Osteocyte (in vitro differentiated cells): Measurements from ENCODE around the gene METTL17. TPM values are rescaled to one million over a fixed set of nuclear protein-coding genes. Genes with fewer than 3 reads are reported as not detected.
"Not testable (repeated sequence)": the region's sequence is repeated elsewhere in the genome, so short reads cannot be mapped to it uniquely, and the experiment has no call there.

Experiments
- DNase-seq: peaks from one replicate; pipeline ENCODE4 v3.0.0; 2021; ENCODE audit warnings: mixed read lengths; ENCODE audit not compliant: unreplicated experiment; ENCODE audit errors: extremely low spot score
- H3K27ac Mint-ChIP-seq: one replicate; pipeline ENCODE4 v1.8.0; 2021; ENCODE audit warnings: mild to moderate bottlenecking, mixed read lengths; ENCODE audit not compliant: unreplicated experiment
- H3K27me3 Mint-ChIP-seq: one replicate; pipeline ENCODE4 v1.8.0; 2021; ENCODE audit warnings: mixed read lengths; ENCODE audit not compliant: unreplicated experiment
- H3K36me3 Mint-ChIP-seq: one replicate; pipeline ENCODE4 v1.8.0; 2021; ENCODE audit warnings: mixed read lengths; ENCODE audit not compliant: unreplicated experiment
- H3K4me1 Mint-ChIP-seq: one replicate; pipeline ENCODE4 v1.8.0; 2021; ENCODE audit warnings: mixed read lengths; ENCODE audit not compliant: unreplicated experiment
- H3K4me3 Mint-ChIP-seq: one replicate; pipeline ENCODE4 v1.8.0; 2021; ENCODE audit warnings: mild to moderate bottlenecking, moderate library complexity, mixed read lengths; ENCODE audit not compliant: unreplicated experiment
- H3K9me3 Mint-ChIP-seq: one replicate; pipeline ENCODE4 v1.8.0; 2021; ENCODE audit warnings: mixed read lengths; ENCODE audit not compliant: unreplicated experiment
- CTCF ChIP-seq: fragments of 200-600 bp; sonication (generic); IDR thresholded peaks from 2 replicates; pipeline ENCODE4 v1.5.0; 2021; ENCODE audit warnings: antibody characterized with exemption, mild to moderate bottlenecking, moderate library complexity
- total RNA-seq: library from RNA; stranded (reverse); gene quantifications from 2 replicates; pipeline ENCODE4 v1.2.1, GENCODE V29; 2021

METTL17 gene
- total RNA-seq, 1 donor from 2014 or later = 58.6 TPM

GRCh38 chr14:21038441-21039422, 49.0 kb downstream of the METTL17 start:
- H3K27ac Mint-ChIP-seq = peak overlapping the region; percentile 28
- no peak for TF ChIP-seq CTCF
- no peaks in the 10 kb centered on the region for H3K9me3 Mint-ChIP-seq
- no peaks in the 10 kb centered on the region for H3K36me3 Mint-ChIP-seq
- no peak overlapping the region for H3K4me3 Mint-ChIP-seq
- H3K27me3 Mint-ChIP-seq = peaks cover 32% of the 10 kb centered on the region
- no peak for DNase-seq
- peaks cover 31% of the 10 kb centered on the region for H3K4me1 Mint-ChIP-seq

- H3K27me3 Mint-ChIP-seq = peaks cover 31% of the 10 kb centered on the region
- TF ChIP-seq CTCF = peak; percentile 76
- H3K9me3 Mint-ChIP-seq = no peaks in the 10 kb centered on the region
- H3K36me3 Mint-ChIP-seq = no peaks in the 10 kb centered on the region
- no peak for DNase-seq
- H3K4me1 Mint-ChIP-seq = peaks cover 38% of the 10 kb centered on the region
- no peak overlapping the region for H3K27ac Mint-ChIP-seq
- no peak overlapping the region for H3K4me3 Mint-ChIP-seq
Observed at GRCh38 chr14:21039585-21040369, 50.0 kb downstream of the METTL17 start.

GRCh38 chr14:21040370-21040925, 50.7 kb downstream of the METTL17 start:
- no peak for DNase-seq
- H3K36me3 Mint-ChIP-seq = no peaks in the 10 kb centered on the region
- H3K4me1 Mint-ChIP-seq = peaks cover 38% of the 10 kb centered on the region
- no peaks in the 10 kb centered on the region for H3K9me3 Mint-ChIP-seq
- no peak overlapping the region for H3K27ac Mint-ChIP-seq
- H3K27me3 Mint-ChIP-seq = peaks cover 33% of the 10 kb centered on the region
- TF ChIP-seq CTCF = no peak
- H3K4me3 Mint-ChIP-seq = no peak overlapping the region

GRCh38 chr14:21040941-21041340, 51.2 kb downstream of the METTL17 start:
- H3K36me3 Mint-ChIP-seq, H3K9me3 Mint-ChIP-seq, H3K27ac Mint-ChIP-seq, DNase-seq, H3K4me3 Mint-ChIP-seq: not testable (repeated sequence)
- Mint-ChIP-seq H3K4me1 (peaks cover 38% of the 10 kb centered on the region), H3K27me3 (peaks cover 33% of the 10 kb centered on the region)

- Mint-ChIP-seq H3K4me3 (no peak within 1 kb of the TSS), H3K4me1 (peaks cover 38% of the 10 kb centered on the region), H3K27me3 (peaks cover 30% of the 10 kb centered on the region), H3K9me3 (no peaks in the 10 kb centered on the region), H3K36me3 (no peaks in the 10 kb centered on the region), H3K27ac (peak within 1 kb of the TSS; percentile 55)
- DNase-seq = no peak
- no peak for TF ChIP-seq CTCF
Observed at GRCh38 chr14:21041676-21042433, 52.1 kb downstream of the METTL17 start, which contains the start of gene RNASE7. Gene RNASE7, plus strand, starts transcription at chr14:21042362. Its CDS starts 631 bp downstream, at chr14:21042993.
